GM12878 (cell line): ENCODE measurements around the gene DOCK9. TPM values are rescaled to one million over a fixed set of nuclear protein-coding genes. Genes with fewer than 3 reads are reported as not detected.

ENCODE experiments used
- ATAC-seq: fragments of 200-7000 bp; cut with Tn5 transposase; 3 replicates; pipeline ENCODE4 v1.9.1; 2020; ENCODE audit warnings: mild to moderate bottlenecking, moderate library complexity
- BruUV-seq: library from RNA; stranded (reverse); fragments of 400-500 nt; replicated peaks from 2 replicates; lab custom pipeline; 2021; lab: Mats Ljungman, UMichigan
- CTCF ChIA-PET: fragments of 300-600 bp; sonication (Branson Sonifier 250); formaldehyde crosslinking; extraction: SDS; loops from one replicate; lab custom pipeline; 2021; ENCODE audit warnings: inconsistent platforms; lab: Yijun Ruan, JAX
- POLR2A ChIA-PET: fragments of 350-600 bp; formaldehyde crosslinking; extraction: SDS; loops from one replicate; lab custom pipeline; 2021; ENCODE audit warnings: inconsistent platforms; lab: Charles Lee
- RAD21 ChIA-PET: fragments of 300-600 bp; sonication (Branson Sonifier 250); formaldehyde crosslinking; loops from one replicate; lab custom pipeline; 2023; ENCODE audit warnings: antibody characterized with exemption; ENCODE audit not compliant: unreplicated experiment; lab: Charles Lee
- SMC1A ChIA-PET: fragments of 300-600 bp; sonication (Branson Sonifier 250); formaldehyde crosslinking; loops from one replicate; lab custom pipeline; 2023; ENCODE audit not compliant: unreplicated experiment, uncharacterized antibody; lab: Charles Lee
- DNase-seq: peaks from one replicate; pipeline ENCODE4 v3.0.0-alpha.2; 2011; ENCODE audit warnings: low read depth, low spot score
- FAIRE-seq: peaks from 3 replicates; lab custom pipeline; 2011; peaks lifted over from hg19 to GRCh38; lab: Jason Lieb, UNC
- H2AFZ ChIP-seq: 2 replicates; pipeline ENCODE4 v1.6.0; 2011; ENCODE audit warnings: low read depth, low read length, control low read depth; ENCODE audit not compliant: control insufficient read depth
- H3K27ac ChIP-seq: 2 replicates; pipeline ENCODE4 v1.5.1; 2011; ENCODE audit warnings: control low read depth; ENCODE audit not compliant: control insufficient read depth, insufficient read depth
- H3K27me3 ChIP-seq, 2 experiments: replicated peaks in 1 of 2; 2 replicates each; pipeline versions ENCODE4 v1.6.0 to v1.6.1; 2011; ENCODE audit warnings: low read length in 1 of 2; ENCODE audit not compliant: control insufficient read depth in 2 of 2, insufficient read depth in 2 of 2
- H3K36me3 ChIP-seq, 2 experiments: 2 replicates each; pipeline ENCODE4 v1.5.1; 2011; ENCODE audit warnings: low read length in 1 of 2; ENCODE audit not compliant: control insufficient read depth in 2 of 2, insufficient read depth in 2 of 2
- H3K4me1 ChIP-seq: 2 replicates; pipeline ENCODE4 v1.6.1; 2011; ENCODE audit warnings: mild to moderate bottlenecking, low read length, moderate library complexity, mixed read lengths; ENCODE audit not compliant: control insufficient read depth, insufficient read depth
- H3K4me2 ChIP-seq: 2 replicates; pipeline ENCODE4 v1.6.0; 2011; ENCODE audit warnings: control low read depth; ENCODE audit not compliant: control insufficient read depth, insufficient read depth
- H3K4me3 ChIP-seq: fragments of 200-600 bp; sonication (generic); 2 replicates; pipeline ENCODE4 v1.5.1; 2016
- H3K79me2 ChIP-seq: 2 replicates; pipeline ENCODE4 v1.6.0; 2011; ENCODE audit warnings: low read length; ENCODE audit not compliant: control insufficient read depth, insufficient read depth
- H3K9ac ChIP-seq: 2 replicates; pipeline ENCODE4 v1.8.0; 2011; ENCODE audit warnings: low read length, control low read depth, mixed read lengths; ENCODE audit not compliant: control insufficient read depth, insufficient read depth
- H3K9me3 ChIP-seq: replicated peaks from 3 replicates; pipeline ENCODE4 v1.5.1; 2011; ENCODE audit warnings: mild to moderate bottlenecking, low read length; ENCODE audit not compliant: control insufficient read depth, insufficient read depth
- H4K20me1 ChIP-seq: 2 replicates; pipeline ENCODE4 v1.6.0; 2011; ENCODE audit not compliant: control insufficient read depth, insufficient read depth
- E2F8 ChIP-seq: fragments of 450-650 bp; IDR thresholded peaks from 2 replicates; pipeline ENCODE4 v1.6.1; 2018; ENCODE audit warnings: mild to moderate bottlenecking, low read depth, moderate library complexity; ENCODE audit not compliant: partially characterized antibody
- EP300 ChIP-seq, 2 experiments: fragments of 150-350 bp in 1 of 2; IDR thresholded peaks; 2 replicates each; pipeline ENCODE4 v1.6.1; 2011 to 2012; ENCODE audit warnings: low read depth in 2 of 2, low read length in 2 of 2, borderline replicate concordance in 1 of 2, improper control_type of control experiment in 1 of 2, inconsistent platforms in 1 of 2; ENCODE audit not compliant: control insufficient read depth in 1 of 2
- JUND ChIP-seq: IDR thresholded peaks from 2 replicates; pipeline ENCODE4 v1.6.1; 2012; ENCODE audit warnings: low read depth, mild to moderate bottlenecking, low read length, improper control_type of control experiment, moderate library complexity
- MEF2B ChIP-seq: fragments of 450-650 bp; IDR thresholded peaks from 2 replicates; pipeline ENCODE4 v1.6.1; 2018; ENCODE audit warnings: mild to moderate bottlenecking, moderate library complexity; ENCODE audit not compliant: partially characterized antibody, poor library complexity, severe bottlenecking
- NBN ChIP-seq: fragments of 450-650 bp; IDR thresholded peaks from 2 replicates; pipeline ENCODE4 v1.6.1; 2016
- REST ChIP-seq: IDR thresholded peaks from 2 replicates; pipeline ENCODE4 v1.6.1; 2012; ENCODE audit warnings: mild to moderate bottlenecking, low read depth, low read length
- SRF ChIP-seq, 2 experiments: IDR thresholded peaks; 2 replicates each; pipeline ENCODE4 v1.6.1; 2011; ENCODE audit warnings: low read depth in 2 of 2, low read length in 2 of 2, mild to moderate bottlenecking in 1 of 2, moderate library complexity in 1 of 2
- SUPT20H ChIP-seq: IDR thresholded peaks from 2 replicates; pipeline ENCODE4 v1.6.1; 2011; ENCODE audit warnings: low read depth, mild to moderate bottlenecking, low read length, moderate library complexity, borderline replicate concordance; ENCODE audit not compliant: control insufficient read depth
- SUZ12 ChIP-seq: fragments of 200-600 bp; sonication (generic); IDR thresholded peaks from one replicate; pipeline ENCODE4 v1.6.1; 2018; ENCODE audit warnings: antibody characterized with exemption, mild to moderate bottlenecking; ENCODE audit not compliant: unreplicated experiment
- TARDBP ChIP-seq: IDR thresholded peaks from 2 replicates; pipeline ENCODE4 v1.6.1; 2016; ENCODE audit warnings: borderline replicate concordance
- TCF12 ChIP-seq: IDR thresholded peaks from 2 replicates; pipeline ENCODE4 v1.6.1; 2011; ENCODE audit warnings: low read depth, mild to moderate bottlenecking, low read length
- ZBTB33 ChIP-seq: fragments of 450-650 bp; IDR thresholded peaks from 2 replicates; pipeline ENCODE4 v1.6.1; 2017; ENCODE audit warnings: mild to moderate bottlenecking
- WGBS: methylation state at CpG from one replicate; pipeline ENCODE4 v1.1.6; 2016; ENCODE audit warnings: low lambda C conversion rate; ENCODE audit not compliant: insufficient replicate concordance, insufficient coverage; ENCODE audit errors: missing lambda C conversion rate; 5-methylcytosine and 5-hydroxymethylcytosine counted together
- in situ Hi-C: fragments of 300-500 bp; cut with MboI; formaldehyde crosslinking; loops from 9 replicates; pipeline ENCODE4 v1.14.3; 2018; ENCODE audit warnings: mixed read lengths
- intact Hi-C: fragments of 100-400 bp; cut with micrococcal nuclease; formaldehyde crosslinking; loops from one replicate; pipeline ENCODE4 v1.14.2; 2022; ENCODE audit not compliant: unreplicated experiment
- polyA plus RNA-seq, 11 experiments: library from polyadenylated mRNA; depleted of rRNA in 4 of 11; unstranded in 6 of 11; stranded (reverse) in 5 of 11; fragments of >200 nt; fragmentation: Nextera tagmentation in 4 of 11; fragmentation: Illumina TruSeq in 1 of 11; extraction: Ambion mirVana in 4 of 11; extraction: Trizol in 1 of 11; gene quantifications; 1 replicate in 1 of 11; 2 replicates in 10 of 11; pipeline versions ENCODE4 v1.2.1 to v1.2.3, GENCODE V29; 2011 to 2016; ENCODE audit warnings: inconsistent platforms in 2 of 11, missing spikeins in 2 of 11, low read depth in 1 of 11
- total RNA-seq, 4 experiments: library from RNA; depleted of rRNA in 3 of 4; stranded (reverse); fragments of >200 nt in 3 of 4; fragmentation: Illumina TruSeq in 1 of 4; extraction: Trizol in 1 of 4; gene quantifications; 2 replicates each; pipeline versions ENCODE4 v1.2.1 to v1.2.3, GENCODE V29; 2013 to 2021

Gene DOCK9
- total and polyA plus RNA-seq, 10 of the 15 experiments (the other 5 are each of a cell fraction or from before 2014, with no cell fraction given), result 0.09 to 2.9 (median 0.74) TPM

- no peaks in the 10 kb centered on the region for H3K9me3 ChIP-seq
- no peaks in the 10 kb centered on the region; the same call in 1 of the 2 replicates for H3K79me2 ChIP-seq
- no peaks in the 10 kb centered on the region for H4K20me1 ChIP-seq
- no peak overlapping the region for H2AFZ ChIP-seq
- H3K4me1 ChIP-seq, result peaks cover 16% of the 10 kb centered on the region
- no peak overlapping the region for H3K9ac ChIP-seq
- H3K36me3 ChIP-seq, result no peaks in the 10 kb centered on the region
- DNase-seq (no peak), FAIRE-seq (no peak), ATAC-seq (no peak)
- ChIA-PET POLR2A (no interaction called here), RAD21 (no interaction called here), CTCF (no interaction called here), SMC1A (no interaction called here)
- WGBS, result 82% methylated on average over 11 of the region's 11 CpGs
- BruUV-seq, result no TSS peak
- intact Hi-C loops (no loop called here), in situ Hi-C loops (no loop called here)
- H3K4me2 ChIP-seq, result no peak overlapping the region
- H3K27ac ChIP-seq, result no peak overlapping the region
- H3K4me3 ChIP-seq, result no peak overlapping the region
- no peaks in the 10 kb centered on the region for H3K27me3 ChIP-seq
- TF ChIP-seq SRF (IDR thresholded peaks at IDR 0.05; ENCODE audit: low read depth in 2 of 2, low read length in 2 of 2), result no peak
- no peak for TF ChIP-seq E2F8
- TF ChIP-seq TCF12, result no peak
- TF ChIP-seq SUPT20H, result no peak
- no peak for TF ChIP-seq NBN
- TF ChIP-seq TARDBP, result no peak
- no peak for TF ChIP-seq EP300 (IDR thresholded peaks at IDR 0.05; ENCODE audit: borderline replicate concordance in 1 of 2, control insufficient read depth in 1 of 2, low read depth in 2 of 2, low read length in 2 of 2)
- TF ChIP-seq ZBTB33, result no peak
- no peak for TF ChIP-seq REST
- no peak for TF ChIP-seq SUZ12
- no peak for TF ChIP-seq MEF2B
- no peak for TF ChIP-seq JUND
Measured at GRCh38 chr13:98997011-98997730, 19.3 kb upstream of the DOCK9 start.
